Measurements from ENCODE around the gene LMO2.

DNA sequence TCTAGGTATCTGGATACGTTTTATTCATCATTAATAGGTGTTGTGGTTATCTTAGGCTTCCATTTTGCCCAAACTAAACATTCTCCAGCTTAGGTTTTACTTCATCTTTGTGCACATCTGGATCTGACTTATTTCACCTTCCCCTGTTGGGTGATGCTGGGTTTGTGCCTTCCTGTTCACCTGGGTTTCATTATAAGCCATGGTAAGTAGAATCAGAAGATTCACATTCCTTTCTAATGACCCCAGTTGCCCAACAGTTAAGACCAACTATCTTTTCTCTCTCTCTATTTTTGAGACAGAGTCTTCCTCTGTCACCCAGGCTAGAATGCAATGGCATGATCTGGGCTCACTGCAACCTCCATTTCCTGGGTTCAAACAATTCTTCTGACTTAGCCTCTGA, 44.6 kb downstream of the LMO2 start:
- TF ChIP-seq, protein P1, sequence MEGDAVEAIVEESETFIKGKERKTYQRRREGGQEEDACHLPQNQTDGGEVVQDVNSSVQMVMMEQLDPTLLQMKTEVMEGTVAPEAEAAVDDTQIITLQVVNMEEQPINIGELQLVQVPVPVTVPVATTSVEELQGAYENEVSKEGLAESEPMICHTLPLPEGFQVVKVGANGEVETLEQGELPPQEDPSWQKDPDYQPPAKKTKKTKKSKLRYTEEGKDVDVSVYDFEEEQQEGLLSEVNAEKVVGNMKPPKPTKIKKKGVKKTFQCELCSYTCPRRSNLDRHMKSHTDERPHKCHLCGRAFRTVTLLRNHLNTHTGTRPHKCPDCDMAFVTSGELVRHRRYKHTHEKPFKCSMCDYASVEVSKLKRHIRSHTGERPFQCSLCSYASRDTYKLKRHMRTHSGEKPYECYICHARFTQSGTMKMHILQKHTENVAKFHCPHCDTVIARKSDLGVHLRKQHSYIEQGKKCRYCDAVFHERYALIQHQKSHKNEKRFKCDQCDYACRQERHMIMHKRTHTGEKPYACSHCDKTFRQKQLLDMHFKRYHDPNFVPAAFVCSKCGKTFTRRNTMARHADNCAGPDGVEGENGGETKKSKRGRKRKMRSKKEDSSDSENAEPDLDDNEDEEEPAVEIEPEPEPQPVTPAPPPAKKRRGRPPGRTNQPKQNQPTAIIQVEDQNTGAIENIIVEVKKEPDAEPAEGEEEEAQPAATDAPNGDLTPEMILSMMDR (IDR thresholded peaks at IDR 0.05; ENCODE audit: insufficient read depth, low read length, poor library complexity, severe bottlenecking) = no peak
- TF ChIP-seq EZH2phosphoT487 (conservative IDR thresholded peaks at IDR 0.05; ENCODE audit: low read length) = no peak
